Measurements from ENCODE around the gene SYNE1.
"Not testable (repeated sequence)": the region's sequence is repeated elsewhere in the genome, so short reads cannot be mapped to it uniquely, and the experiment has no call there.

The SYNE1 gene

GRCh38 chr6:152637296-152638047, at the start of gene SYNE1:
TSS of gene SYNE1 (minus strand) at chr6:152637362. CDS start at chr6:152628331, 9,031 bp downstream.
- no peak for DNase-seq (ENCODE audit: low read depth in 2 of 2)

GRCh38 chr6:152685819-152686218, 48.7 kb upstream of the SYNE1 start:
- DNase-seq (ENCODE audit: low read depth in 2 of 2), result no peak

- not testable (repeated sequence) for DNase-seq (ENCODE audit: low read depth in 2 of 2)
These were observed 45.8 kb upstream of the SYNE1 start for GRCh38 chr6:152682935-152683334.

GRCh38 chr6:152682141-152682540, 45.0 kb upstream of the SYNE1 start:
- DNase-seq (ENCODE audit: low read depth in 2 of 2), result no peak

GRCh38 chr6:152680879-152681517, 43.8 kb upstream of the SYNE1 start:
- no peak for DNase-seq (ENCODE audit: low read depth in 2 of 2)

- no peak for DNase-seq (ENCODE audit: low read depth in 2 of 2)
These were observed 43.0 kb upstream of the SYNE1 start for GRCh38 chr6:152680151-152680550.

GRCh38 chr6:152673236-152673635, 36.1 kb upstream of the SYNE1 start:
- DNase-seq (ENCODE audit: low read depth in 2 of 2), result no peak

GRCh38 chr6:152671171-152671570, 34.0 kb upstream of the SYNE1 start:
- no peak for DNase-seq (ENCODE audit: low read depth in 2 of 2)

GRCh38 chr6:152669895-152670294, 32.7 kb upstream of the SYNE1 start:
- DNase-seq (ENCODE audit: low read depth in 2 of 2), result no peak

- no peak for DNase-seq (ENCODE audit: low read depth in 2 of 2)
These were observed 24.6 kb upstream of the SYNE1 start for GRCh38 chr6:152661776-152662175.

- no peak for DNase-seq (ENCODE audit: low read depth in 2 of 2)
These were observed 14.8 kb upstream of the SYNE1 start for GRCh38 chr6:152651986-152652385.

- no peak for DNase-seq (ENCODE audit: low read depth in 2 of 2)
These were observed 10.9 kb upstream of the SYNE1 start for GRCh38 chr6:152648105-152648504.

GRCh38 chr6:152646732-152647131, 9.6 kb upstream of the SYNE1 start:
- DNase-seq (ENCODE audit: low read depth in 2 of 2), result not testable (repeated sequence)

- no peak for DNase-seq (ENCODE audit: low read depth in 2 of 2)
These were observed 5.6 kb upstream of the SYNE1 start for GRCh38 chr6:152642578-152643375.

GRCh38 chr6:152636609-152637295, 410 bp downstream of the SYNE1 start:
- no peak for DNase-seq (ENCODE audit: low read depth in 2 of 2)

GRCh38 chr6:152636021-152636608, 1.0 kb downstream of the SYNE1 start:
- DNase-seq (ENCODE audit: low read depth in 2 of 2), result no peak

- no peak for DNase-seq (ENCODE audit: low read depth in 2 of 2)
These were observed 2.4 kb downstream of the SYNE1 start for GRCh38 chr6:152634773-152635172.

GRCh38 chr6:152632121-152632782, 4.9 kb downstream of the SYNE1 start:
- DNase-seq (ENCODE audit: low read depth in 2 of 2), result no peak

GRCh38 chr6:152631376-152631775, 5.8 kb downstream of the SYNE1 start:
- no peak for DNase-seq (ENCODE audit: low read depth in 2 of 2)

GRCh38 chr6:152630832-152631231, 6.3 kb downstream of the SYNE1 start:
- DNase-seq (ENCODE audit: low read depth in 2 of 2), result no peak

- no peak for DNase-seq (ENCODE audit: low read depth in 2 of 2)
These were observed 11.9 kb downstream of the SYNE1 start for GRCh38 chr6:152625213-152625612.
